ENCODE results near the gene FRMD4A.

- TF ChIP-seq CTCF (IDR thresholded peaks at IDR 0.05 in 4 of 5, conservative IDR thresholded peaks at IDR 0.05 in 1 of 5), result no peak
- TF ChIP-seq POLR2A (IDR thresholded peaks at IDR 0.05), result no peak
These were observed 314.6 kb downstream of the FRMD4A start for GRCh38 chr10:14016011-14016536.
